ES-I3 (cell line): ENCODE results near the gene PSAP.
A peak's percentile ranks its signal among the peaks of the same experiment; 100 is the strongest.

Experiments
- H3K36me3 ChIP-seq: 2 replicates; pipeline ENCODE4 v1.6.1; 2013; ENCODE audit warnings: mild to moderate bottlenecking, low read length, control low read depth, moderate library complexity; ENCODE audit not compliant: insufficient read depth
- H3K4me1 ChIP-seq: 2 replicates; pipeline ENCODE4 v1.6.1; 2013; ENCODE audit warnings: mild to moderate bottlenecking, control low read depth, low read length; ENCODE audit not compliant: insufficient read depth
- H3K9ac ChIP-seq: 2 replicates; pipeline ENCODE4 v1.6.1; 2013; ENCODE audit warnings: low read depth, mild to moderate bottlenecking, low read length, moderate library complexity
- H3K9me3 ChIP-seq: 2 replicates; pipeline ENCODE4 v1.6.1; 2013; ENCODE audit warnings: mild to moderate bottlenecking, low read length, moderate library complexity; ENCODE audit not compliant: control insufficient read depth, insufficient read depth

Gene PSAP

GRCh38 chr10:71806704-71807556, 44.1 kb downstream of the PSAP start:
- H3K9ac ChIP-seq, result no peak overlapping the region
- H3K4me1 ChIP-seq, result no peaks in the 10 kb centered on the region; the same call in 1 of the 2 replicates
- no peaks in the 10 kb centered on the region for H3K9me3 ChIP-seq
- H3K36me3 ChIP-seq, result no peaks in the 10 kb centered on the region

GRCh38 chr10:71805776-71806703, 45.0 kb downstream of the PSAP start:
- Histone ChIP-seq H3K4me1 (no peaks in the 10 kb centered on the region; the same call in 1 of the 2 replicates), H3K9me3 (no peaks in the 10 kb centered on the region), H3K9ac (peak overlapping the region; percentile 19; the same call in 1 of the 2 replicates), H3K36me3 (no peaks in the 10 kb centered on the region)

GRCh38 chr10:71804077-71804476, 47.0 kb downstream of the PSAP start:
- H3K4me1 ChIP-seq, result no peaks in the 10 kb centered on the region; the same call in 1 of the 2 replicates
- H3K36me3 ChIP-seq, result no peaks in the 10 kb centered on the region
- no peaks in the 10 kb centered on the region for H3K9me3 ChIP-seq
- no peak overlapping the region for H3K9ac ChIP-seq

GRCh38 chr10:71802715-71803488, 48.1 kb downstream of the PSAP start:
- Histone ChIP-seq H3K9ac (no peak overlapping the region), H3K36me3 (no peaks in the 10 kb centered on the region), H3K4me1 (no peaks in the 10 kb centered on the region; the same call in 1 of the 2 replicates), H3K9me3 (no peaks in the 10 kb centered on the region)

GRCh38 chr10:71802235-71802634, 48.8 kb downstream of the PSAP start:
- Histone ChIP-seq H3K9ac (no peak overlapping the region), H3K36me3 (no peaks in the 10 kb centered on the region), H3K4me1 (no peaks in the 10 kb centered on the region; the same call in 1 of the 2 replicates)

GRCh38 chr10:71801361-71801760, 49.7 kb downstream of the PSAP start:
- no peak overlapping the region for H3K9ac ChIP-seq
- no peaks in the 10 kb centered on the region for H3K36me3 ChIP-seq
- no peaks in the 10 kb centered on the region for H3K9me3 ChIP-seq
- no peaks in the 10 kb centered on the region; the same call in 1 of the 2 replicates for H3K4me1 ChIP-seq

More at GRCh38 chr10:71802235-71802634, 48.8 kb downstream of the PSAP start:
- no peaks in the 10 kb centered on the region for H3K9me3 ChIP-seq

GRCh38 chr10:71799608-71800453, 51.2 kb downstream of the PSAP start:
- Histone ChIP-seq H3K9me3 (no peaks in the 10 kb centered on the region), H3K4me1 (no peaks in the 10 kb centered on the region), H3K9ac (no peak overlapping the region), H3K36me3 (no peaks in the 10 kb centered on the region)

- Histone ChIP-seq H3K36me3 (no peaks in the 10 kb centered on the region), H3K4me1 (no peaks in the 10 kb centered on the region), H3K9ac (no peak overlapping the region), H3K9me3 (no peaks in the 10 kb centered on the region)
Measured at GRCh38 chr10:71799112-71799511, 51.9 kb downstream of the PSAP start.

- Histone ChIP-seq H3K9me3 (no peaks in the 10 kb centered on the region), H3K9ac (no peak overlapping the region), H3K4me1 (no peaks in the 10 kb centered on the region)
Measured at GRCh38 chr10:71798308-71798624, 52.8 kb downstream of the PSAP start.

GRCh38 chr10:71797533-71798307, 53.3 kb downstream of the PSAP start:
- Histone ChIP-seq H3K4me1 (no peaks in the 10 kb centered on the region), H3K36me3 (no peaks in the 10 kb centered on the region), H3K9me3 (no peaks in the 10 kb centered on the region), H3K9ac (no peak overlapping the region)

More at GRCh38 chr10:71798308-71798624, 52.8 kb downstream of the PSAP start:
- no peaks in the 10 kb centered on the region for H3K36me3 ChIP-seq

- Histone ChIP-seq H3K9me3 (no peaks in the 10 kb centered on the region), H3K9ac (no peak overlapping the region), H3K4me1 (no peaks in the 10 kb centered on the region), H3K36me3 (no peaks in the 10 kb centered on the region)
Measured at GRCh38 chr10:71796749-71797405, 54.2 kb downstream of the PSAP start.

GRCh38 chr10:71795248-71795647, 55.8 kb downstream of the PSAP start:
- H3K9ac ChIP-seq, result no peak overlapping the region
- no peaks in the 10 kb centered on the region for H3K9me3 ChIP-seq
- no peaks in the 10 kb centered on the region for H3K4me1 ChIP-seq
- H3K36me3 ChIP-seq, result no peaks in the 10 kb centered on the region
